HG02943 (cell line): Measurements from ENCODE around the gene SMAD3.
A peak's percentile ranks its signal among the peaks of the same experiment; 100 is the strongest.

Experiments
- ATAC-seq: cut with Tn5 transposase; IDR thresholded peaks from one replicate; pipeline ENCODE4 v1.9.1; 2021; ENCODE audit warnings: mild to moderate bottlenecking, low read depth, moderate library complexity; ENCODE audit not compliant: unreplicated experiment

The SMAD3 gene

GRCh38 chr15:67080118-67080899 is 14.9 kb downstream of the SMAD3 start:
- no peak for ATAC-seq

GRCh38 chr15:67080900-67081431 is 15.6 kb downstream of the SMAD3 start:
- ATAC-seq = peak; percentile 50

GRCh38 chr15:67082007-67082536 is 16.7 kb downstream of the SMAD3 start:
- ATAC-seq = no peak

GRCh38 chr15:67083135-67083762 is 17.8 kb downstream of the SMAD3 start:
- ATAC-seq = no peak

GRCh38 chr15:67084561-67084960 is 19.2 kb downstream of the SMAD3 start:
- ATAC-seq = no peak

- ATAC-seq = no peak
Measured at GRCh38 chr15:67085237-67085817, 19.9 kb downstream of the SMAD3 start.

- peak; percentile 46 for ATAC-seq
Measured at GRCh38 chr15:67085818-67086636, 20.6 kb downstream of the SMAD3 start.

GRCh38 chr15:67086637-67086914 is 21.2 kb downstream of the SMAD3 start:
- ATAC-seq = no peak

- ATAC-seq = no peak
Measured at GRCh38 chr15:67087507-67088172, 22.2 kb downstream of the SMAD3 start.

- ATAC-seq = no peak
Measured at GRCh38 chr15:67089217-67090193, 24.1 kb downstream of the SMAD3 start.

GRCh38 chr15:67090297-67091070 is 25.1 kb downstream of the SMAD3 start:
- ATAC-seq = no peak

- ATAC-seq = peak; percentile 53
Measured at GRCh38 chr15:67091071-67091979, 25.9 kb downstream of the SMAD3 start.

GRCh38 chr15:67091980-67092677 is 26.7 kb downstream of the SMAD3 start:
- no peak for ATAC-seq

GRCh38 chr15:67092752-67093503 is 27.5 kb downstream of the SMAD3 start:
- ATAC-seq = no peak

- ATAC-seq = no peak
Measured at GRCh38 chr15:67093504-67093862, 28.1 kb downstream of the SMAD3 start.
